HG02884 (cell line): ENCODE measurements around the gene IL6ST.

ENCODE experiments used
- ATAC-seq: cut with Tn5 transposase; IDR thresholded peaks from one replicate; pipeline ENCODE4 v1.9.1; 2021; ENCODE audit warnings: mild to moderate bottlenecking, moderate library complexity; ENCODE audit not compliant: unreplicated experiment

IL6ST gene

DNA sequence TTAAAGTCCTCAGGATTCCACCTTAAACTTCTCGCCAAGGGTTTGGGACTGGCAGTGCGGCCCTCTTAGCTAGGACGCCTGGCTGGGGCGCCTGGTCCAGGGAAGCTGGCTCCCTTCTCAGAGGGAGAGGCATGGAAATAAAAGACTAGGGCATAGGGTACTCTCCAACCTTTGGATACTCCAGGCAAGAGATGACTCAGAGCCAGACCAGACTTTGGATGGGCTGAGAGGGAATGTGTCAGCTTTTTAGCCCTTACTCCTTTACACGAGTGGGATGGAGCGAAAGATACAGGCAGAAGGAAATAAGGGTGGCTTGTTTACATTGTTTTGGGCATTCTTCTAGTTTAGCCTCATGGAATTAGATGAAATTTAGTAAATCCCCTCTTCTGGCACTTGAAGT is 95.4 kb downstream of the IL6ST start:
- no peak for ATAC-seq

DNA sequence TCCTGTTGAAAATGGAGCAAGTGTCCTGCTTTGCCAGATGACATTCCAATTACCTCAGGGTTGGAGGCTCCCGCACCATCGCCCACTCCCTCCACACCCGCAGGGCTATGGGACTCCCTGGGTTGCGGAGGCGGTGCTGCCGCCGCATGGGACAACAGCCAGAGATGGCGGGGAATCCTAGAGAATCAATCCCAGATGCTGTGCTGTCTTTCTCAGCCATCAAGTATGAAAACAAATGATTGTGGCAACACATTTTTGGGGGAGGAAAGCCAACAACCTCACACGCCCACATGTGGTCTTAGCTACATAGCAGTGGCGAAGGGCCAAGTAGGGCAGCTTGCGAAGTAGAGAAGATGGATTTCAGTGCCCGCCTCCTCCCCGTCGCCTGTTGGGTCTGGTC is 96.9 kb downstream of the IL6ST start:
- ATAC-seq: no peak

DNA sequence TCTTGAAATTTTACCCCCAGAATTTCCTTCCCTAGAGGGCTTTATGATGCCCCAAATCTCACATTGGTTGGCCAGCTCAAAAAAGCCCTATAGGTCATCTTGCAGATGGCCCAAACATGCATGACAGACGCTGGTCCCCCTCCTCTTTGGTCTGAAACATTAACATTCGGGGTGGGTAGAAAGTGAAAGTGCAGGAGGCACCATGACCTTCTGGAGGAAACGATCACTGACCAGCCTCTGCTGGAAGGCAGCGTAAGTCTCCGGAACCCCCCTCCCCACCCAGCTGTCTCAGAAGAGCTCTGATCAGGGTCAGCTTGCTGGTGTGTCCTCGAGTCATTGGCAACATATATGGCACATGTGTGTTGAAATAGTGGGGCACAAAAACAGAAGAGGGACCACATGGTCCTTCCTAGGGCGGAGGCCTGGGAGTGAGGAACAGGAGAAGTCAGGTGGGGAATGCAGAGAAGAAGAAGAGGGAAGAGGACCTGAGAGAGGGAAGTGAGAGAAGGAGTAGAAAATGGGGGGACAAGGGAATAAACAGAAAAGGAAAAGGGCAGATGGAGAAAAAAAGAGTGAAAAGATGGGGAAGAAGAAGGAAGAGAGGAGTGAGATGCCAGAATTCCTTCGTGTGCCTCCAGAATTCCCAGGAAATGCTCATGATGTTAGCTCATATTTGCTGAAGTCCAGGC is 97.4 kb downstream of the IL6ST start:
- no peak for ATAC-seq

DNA sequence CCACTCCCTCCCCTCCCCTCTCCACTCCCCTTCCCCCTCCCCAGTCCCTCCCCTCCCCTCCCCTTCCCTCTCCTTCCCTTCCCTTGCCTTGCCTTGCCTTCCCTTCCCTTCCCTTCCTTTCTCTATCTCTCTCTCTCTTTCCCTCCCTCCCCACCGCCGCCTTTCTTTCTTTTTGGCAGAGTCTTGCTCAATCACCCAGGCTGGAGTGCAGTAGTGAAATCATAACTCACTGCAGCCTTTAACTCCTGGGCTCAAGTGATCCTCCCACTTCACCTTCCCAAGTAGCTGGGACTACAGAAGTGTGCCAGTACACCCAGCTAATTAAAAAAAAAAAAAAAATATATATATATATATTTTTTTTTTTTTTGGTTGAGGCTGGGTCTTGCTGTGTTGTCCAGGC is 98.1 kb downstream of the IL6ST start:
- ATAC-seq: no peak

DNA sequence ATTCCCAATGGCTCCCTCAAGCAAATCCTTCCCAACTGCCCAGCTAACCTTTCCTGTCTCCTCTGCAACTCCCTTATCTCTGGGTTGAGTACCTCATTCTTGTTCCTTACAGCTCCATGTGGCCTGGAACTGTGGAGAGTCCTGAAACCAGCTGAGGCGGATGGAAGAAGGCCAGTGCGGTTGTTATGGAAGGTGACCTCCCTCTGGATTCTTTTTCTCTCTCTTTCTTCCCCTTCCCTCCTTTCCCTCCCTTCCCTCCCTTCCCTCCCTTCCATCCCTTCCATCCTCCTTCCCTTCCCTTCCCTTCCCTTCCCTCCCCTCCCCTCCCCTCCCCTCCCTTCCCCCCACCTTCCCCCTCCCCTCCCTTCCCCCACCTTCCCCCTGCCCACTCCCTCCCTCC is 98.5 kb downstream of the IL6ST start:
- no peak for ATAC-seq

DNA sequence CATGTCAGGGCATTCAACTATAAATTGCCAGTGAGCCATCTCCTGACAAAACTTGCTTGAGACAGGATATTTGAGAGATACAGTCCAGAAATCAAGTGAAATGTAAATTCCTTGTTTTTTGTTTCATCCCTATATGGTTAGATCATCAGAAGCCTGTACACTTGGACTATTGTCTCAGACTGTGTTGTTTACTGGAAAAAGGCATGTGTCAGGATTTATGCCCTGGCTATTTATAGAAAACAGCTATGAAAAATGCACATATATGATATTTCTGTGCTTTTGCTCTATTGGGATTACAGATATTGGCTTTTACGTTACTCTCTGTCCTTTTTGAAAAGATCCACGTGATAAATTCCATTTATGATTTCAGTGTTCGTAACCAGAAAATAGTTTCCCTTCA is 99.4 kb downstream of the IL6ST start:
- no peak for ATAC-seq

GRCh38 chr5:55894135-55894534 is 100.6 kb downstream of the IL6ST start:
- ATAC-seq: no peak

DNA sequence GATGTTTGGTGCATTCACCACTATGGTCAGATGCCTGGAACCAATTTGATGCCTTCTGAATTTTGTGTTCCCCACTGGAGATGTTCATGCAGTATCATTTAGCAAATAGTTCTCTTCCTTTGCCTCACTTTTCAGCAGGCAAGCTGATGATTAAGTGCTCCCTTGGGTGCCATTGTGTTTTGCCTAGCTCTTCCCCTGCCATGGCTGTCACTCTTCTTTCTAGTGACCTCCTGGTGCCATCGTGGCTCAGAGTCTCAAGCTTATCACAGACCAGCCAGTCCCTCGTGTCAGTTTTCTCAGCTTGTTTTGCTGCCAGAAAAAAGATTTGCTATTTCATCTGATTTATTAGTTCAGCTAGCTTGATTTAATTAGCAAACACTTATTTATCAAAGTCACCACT is 102.3 kb downstream of the IL6ST start:
- no peak for ATAC-seq

DNA sequence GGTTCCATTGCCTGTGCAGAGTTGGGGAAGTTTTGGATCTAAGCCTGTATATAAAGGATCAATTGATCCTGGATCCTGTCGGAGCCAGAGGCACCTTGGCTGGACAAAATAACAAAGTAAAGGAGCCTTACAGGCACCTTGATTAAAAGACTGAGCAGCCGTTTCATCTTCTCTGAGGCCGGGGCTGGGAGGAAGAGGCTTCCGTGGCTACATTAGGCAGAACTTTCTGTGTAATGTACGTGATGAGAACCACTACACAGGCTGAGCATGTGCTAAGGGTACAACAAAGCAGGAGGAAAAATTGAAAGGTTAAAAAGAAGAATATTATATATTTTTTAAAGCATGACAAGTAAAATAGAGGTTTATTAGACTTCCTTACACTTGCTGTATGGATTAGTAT is 106.6 kb downstream of the IL6ST start:
- ATAC-seq: no peak

- ATAC-seq: no peak
Measured at GRCh38 chr5:55885359-55885758, 109.4 kb downstream of the IL6ST start.
